ENCODE measurements around the gene JUND. TPM values are rescaled to one million over a fixed set of nuclear protein-coding genes. Genes with fewer than 3 reads are reported as not detected.

The JUND gene
- total RNA-seq, 1 experiment from 2014 or later: 103 TPM

GRCh38 chr19:18251587-18252369 lies 29.6 kb downstream of the JUND start:
- WGBS (ENCODE audit: extremely low coverage, insufficient read length, low lambda C conversion rate): no CpG with 5 or more reads among the region's 23 CpGs

More at GRCh38 chr19:18251587-18252369, 29.6 kb downstream of the JUND start:
- H2BK5ac ChIP-seq (ENCODE audit: insufficient read length, low read length): no peak overlapping the region
- Mint-ChIP-seq H3K27me3 (ENCODE audit: low read depth) (peaks cover 19% of the 10 kb centered on the region), H3K27ac (no peak overlapping the region; a peak in 1 of 7 replicates), H3K36me3 (ENCODE audit: insufficient read depth in 1 of 3, low read depth in 3 of 3) (no peaks in the 10 kb centered on the region), H3K9me3 (no peaks in the 10 kb centered on the region), H3K4me3 (peak overlapping the region in 1 of 2 experiments; percentile 49; a peak in 1 of 5 replicates), H3K4me1 (peaks cover 18 to 30% of the 10 kb centered on the region in 2 experiments)
- no peak overlapping the region for H2BK12ac ChIP-seq (ENCODE audit: insufficient read length, low read depth, low read length)
- H3K9ac ChIP-seq (ENCODE audit: extremely low read depth, insufficient read length, low read length): no peak overlapping the region
- no peak overlapping the region for H2BK15ac ChIP-seq (ENCODE audit: low read depth, low read length)
- H2BK120ac ChIP-seq (ENCODE audit: low read depth, low read length, poor library complexity, severe bottlenecking): no peak overlapping the region
- no peak overlapping the region for H4K5ac ChIP-seq (ENCODE audit: insufficient read length, low read depth, low read length)
- H3K18ac ChIP-seq (ENCODE audit: insufficient read length, low read depth, low read length): no peak overlapping the region
- H3T11ph ChIP-seq (ENCODE audit: low read length): no peak overlapping the region
- no peak overlapping the region for H3K56ac ChIP-seq (ENCODE audit: insufficient read length, low read depth, low read length)
- H4K91ac ChIP-seq (ENCODE audit: insufficient read length, low read depth, low read length): no peak overlapping the region
- H2AFZ ChIP-seq (ENCODE audit: low read length): no peak overlapping the region
- H3K27ac ChIP-seq (ENCODE audit: insufficient read length, low read depth, low read length): no peak overlapping the region
- H2AK5ac ChIP-seq (ENCODE audit: insufficient read length, low read length): no peak overlapping the region
- H3K23ac ChIP-seq (ENCODE audit: insufficient read length, low read depth, low read length): no peak overlapping the region
- no peak overlapping the region for H3K4me2 ChIP-seq (ENCODE audit: insufficient read depth, insufficient read length, low read length)
- H3K9me3 ChIP-seq (ENCODE audit: control insufficient read depth, low read depth, low read length): no peaks in the 10 kb centered on the region
- H4K8ac ChIP-seq (replicated peaks; ENCODE audit: insufficient read length, low read depth, low read length): no peak overlapping the region
- no peaks in the 10 kb centered on the region for H3K79me2 ChIP-seq (ENCODE audit: insufficient read depth, low read length)
- H3K14ac ChIP-seq (ENCODE audit: insufficient read depth, low read length): no peak overlapping the region
- peak; percentile 87 for DNase-seq
- H3K79me1 ChIP-seq (ENCODE audit: insufficient read depth, low read depth, low read length, poor library complexity, severe bottlenecking): no peaks in the 10 kb centered on the region
- peak; percentile 93 for TF ChIP-seq CTCF (conservative IDR thresholded peaks at IDR 0.05)
- no peaks in the 10 kb centered on the region for H3K27me3 ChIP-seq (ENCODE audit: insufficient read depth, low read length)
- peaks cover 4% of the 10 kb centered on the region for H3K23me2 ChIP-seq (ENCODE audit: insufficient read length, low read depth, low read length, poor library complexity, severe bottlenecking)
- H3K4ac ChIP-seq (ENCODE audit: low read depth, low read length): no peak overlapping the region
- H4K20me1 ChIP-seq (ENCODE audit: control insufficient read depth, insufficient read depth, insufficient read length): peaks cover 3% of the 10 kb centered on the region
- no peaks in the 10 kb centered on the region for H3K4me1 ChIP-seq (ENCODE audit: insufficient read depth, low read length)
- H2BK20ac ChIP-seq (ENCODE audit: low read depth, low read length, poor library complexity, severe bottlenecking): no peak overlapping the region

All from H9 (cell line).